Fibroblast of lung (primary cell): ENCODE data around the gene CAMKMT.

Experiments
- CTCF ChIP-seq, 2 donors: IDR thresholded peaks in 1 of 2; conservative IDR thresholded peaks in 1 of 2; 1 replicate in 1 of 2; 2 replicates in 1 of 2; pipeline ENCODE4 v1.5.1; 2011 to 2012; ENCODE audit warnings: low read length in 2 of 2, control low read depth in 1 of 2, inconsistent platforms in 1 of 2, low read depth in 1 of 2, mild to moderate bottlenecking in 1 of 2
- EZH2 ChIP-seq: IDR thresholded peaks from 2 replicates; pipeline ENCODE4 v1.5.1; 2012; ENCODE audit warnings: low read length, control low read depth, mild to moderate bottlenecking; ENCODE audit errors: missing control alignments

DNA sequence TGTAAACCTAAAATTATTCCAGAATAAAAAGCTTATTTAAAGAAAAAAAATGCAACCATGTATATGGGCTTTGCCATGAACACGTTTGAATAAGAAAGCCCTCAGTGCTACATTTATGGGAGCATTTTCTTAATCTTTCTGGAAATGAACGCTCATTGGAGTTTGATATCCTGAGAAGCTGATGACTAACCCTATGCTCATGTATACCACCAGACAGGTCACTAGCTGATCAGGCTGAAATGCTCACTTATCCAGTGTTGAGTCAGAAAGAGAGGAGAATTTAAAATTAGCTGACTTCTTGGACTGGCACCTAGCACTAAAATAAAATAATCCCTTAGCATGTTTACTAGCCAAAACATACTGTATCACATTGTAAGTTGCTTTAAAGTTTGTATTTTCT lies 324.8 kb downstream of the CAMKMT start:
- TF ChIP-seq CTCF (conservative IDR thresholded peaks at IDR 0.05 in 1 of 2, IDR thresholded peaks at IDR 0.05 in 1 of 2; ENCODE audit: low read depth in 1 of 2, low read length in 2 of 2) (no peak), EZH2 (no peak)
